GM21717 (cell line): ENCODE measurements around the gene P4HA3.

Experiments used
- ATAC-seq: cut with Tn5 transposase; IDR thresholded peaks from one replicate; pipeline ENCODE4 v1.9.1; 2021; ENCODE audit warnings: mild to moderate bottlenecking, moderate library complexity; ENCODE audit not compliant: unreplicated experiment

The P4HA3 gene

GRCh38 chr11:74268456-74268855 lies 43.0 kb downstream of the P4HA3 start:
- ATAC-seq: no peak

GRCh38 chr11:74267014-74267413 lies 44.4 kb downstream of the P4HA3 start:
- ATAC-seq: no peak

GRCh38 chr11:74265256-74265655 lies 46.2 kb downstream of the P4HA3 start:
- no peak for ATAC-seq

GRCh38 chr11:74262725-74263124 lies 48.7 kb downstream of the P4HA3 start:
- ATAC-seq: no peak

GRCh38 chr11:74257959-74258553 lies 53.4 kb downstream of the P4HA3 start:
- ATAC-seq: no peak

GRCh38 chr11:74256378-74257133 lies 54.9 kb downstream of the P4HA3 start:
- ATAC-seq: no peak

GRCh38 chr11:74255741-74256375 lies 55.6 kb downstream of the P4HA3 start:
- no peak for ATAC-seq

- ATAC-seq: no peak
These were observed 58.1 kb downstream of the P4HA3 start for GRCh38 chr11:74253361-74253760.

- ATAC-seq: no peak
These were observed 61.9 kb downstream of the P4HA3 start for GRCh38 chr11:74249496-74249895.

GRCh38 chr11:74248469-74248868 lies 63.0 kb downstream of the P4HA3 start:
- no peak for ATAC-seq

- no peak for ATAC-seq
These were observed 73.2 kb downstream of the P4HA3 start for GRCh38 chr11:74238243-74238642.

- no peak for ATAC-seq
These were observed 73.9 kb downstream of the P4HA3 start for GRCh38 chr11:74237541-74237940.

- no peak for ATAC-seq
These were observed 76.3 kb downstream of the P4HA3 start for GRCh38 chr11:74235121-74235520.

GRCh38 chr11:74233683-74234082 lies 77.8 kb downstream of the P4HA3 start:
- ATAC-seq: no peak

- no peak for ATAC-seq
These were observed 79.0 kb downstream of the P4HA3 start for GRCh38 chr11:74232311-74232950.

GRCh38 chr11:74226907-74227306 lies 84.5 kb downstream of the P4HA3 start:
- ATAC-seq: no peak

GRCh38 chr11:74225565-74225964 lies 85.9 kb downstream of the P4HA3 start:
- ATAC-seq: no peak

- no peak for ATAC-seq
These were observed 89.6 kb downstream of the P4HA3 start for GRCh38 chr11:74221816-74222215.

- ATAC-seq: no peak
These were observed 91.1 kb downstream of the P4HA3 start for GRCh38 chr11:74220376-74220775.
